ENCODE data around the gene MPL. TPM values are rescaled to one million over a fixed set of nuclear protein-coding genes. Genes with fewer than 3 reads are reported as not detected.
A peak's percentile ranks its signal among the peaks of the same experiment; 100 is the strongest.

MPL gene
- total and polyA plus RNA-seq, 2 of the 8 experiments (the other 6 are each of a cell fraction or from before 2014, with no cell fraction given): 0.08 TPM; not detected in 1

- Histone ChIP-seq H3K79me2 (ENCODE audit: control insufficient read depth in 1 of 2, insufficient read depth in 2 of 2, low read length in 2 of 2) (no peaks in the 10 kb centered on the region), H2BK120ac (replicated peaks; ENCODE audit: low read depth, low read length) (no peak overlapping the region), H3K9ac (replicated peaks in 1 of 4; ENCODE audit: extremely low read depth in 1 of 4, low read depth in 3 of 4, low read length in 3 of 4) (no peak overlapping the region), H4K5ac (ENCODE audit: insufficient read length, low read depth, low read length) (no peak overlapping the region), H4K91ac (replicated peaks; ENCODE audit: insufficient read length, low read length) (no peak overlapping the region), H2BK20ac (ENCODE audit: low read length) (no peak overlapping the region), H3K56ac (replicated peaks; ENCODE audit: insufficient read length, low read depth, low read length) (no peak overlapping the region), H3K36me3 (ENCODE audit: control insufficient read depth in 2 of 4, insufficient read depth in 4 of 4, low read length in 3 of 4) (no peaks in the 10 kb centered on the region), H2BK5ac (ENCODE audit: low read depth, low read length) (no peak overlapping the region), H4K20me1 (replicated peaks in 1 of 2; ENCODE audit: control insufficient read depth in 1 of 2, insufficient read depth in 2 of 2, low read length in 2 of 2) (no peaks in the 10 kb centered on the region), H3K9me3 (ENCODE audit: insufficient read depth in 2 of 2, low read depth in 1 of 2, low read length in 1 of 2) (no peaks in the 10 kb centered on the region), H3K27ac (ENCODE audit: low read depth, low read length) (no peak overlapping the region), H4K8ac (ENCODE audit: extremely low read depth, insufficient read depth, low read length) (no peak overlapping the region), H3K4me1 (replicated peaks in 1 of 4; ENCODE audit: control insufficient read depth in 3 of 4, insufficient read depth in 4 of 4, low read length in 3 of 4) (peaks cover 0 to 2% (median 2%) of the 10 kb centered on the region in 4 experiments; a peak in 3 of 7 replicates), H3K14ac (ENCODE audit: insufficient read length) (no peak overlapping the region), H3K79me1 (ENCODE audit: low read depth, low read length) (no peaks in the 10 kb centered on the region), H3K27me3 (replicated peaks in 1 of 4; ENCODE audit: control insufficient read depth in 3 of 4, extremely low read depth in 1 of 4, insufficient read depth in 3 of 4, low read length in 3 of 4) (no peaks in the 10 kb centered on the region), H2AK5ac (ENCODE audit: low read depth, low read length) (0 out of 2 replicates have a peak overlapping the region, but pooled peaks have one; percentile 28), H2BK15ac (ENCODE audit: low read length) (no peak overlapping the region), H2BK12ac (ENCODE audit: low read depth, low read length) (0 out of 2 replicates have a peak overlapping the region, but pooled peaks have one; percentile 50), H3K18ac (ENCODE audit: extremely low read depth, low read length) (no peak overlapping the region), H3K4me3 (ENCODE audit: extremely low read depth in 1 of 4, insufficient read depth in 2 of 4, low read depth in 3 of 4, low read length in 4 of 4) (no peak overlapping the region), H3K4ac (replicated peaks; ENCODE audit: insufficient read length, low read depth, low read length) (no peak overlapping the region), H2AFZ (ENCODE audit: low read length) (no peak overlapping the region), H3K4me2 (ENCODE audit: insufficient read depth in 1 of 2, low read depth in 2 of 2, low read length in 2 of 2) (no peak overlapping the region), H3K23ac (ENCODE audit: insufficient read length) (no peak overlapping the region), H3K23me2 (ENCODE audit: low read depth, low read length) (no peaks in the 10 kb centered on the region)
- DNase-seq (ENCODE audit: low read depth in 1 of 2, low spot score in 2 of 2): no peak
- 85% methylated on average over 7 of the region's 7 CpGs; no CpG with 5 or more reads in 1 of the 2 experiments for WGBS, 2 experiments (ENCODE audit: extremely low coverage in 1 of 2, insufficient coverage in 1 of 2, insufficient read length in 1 of 2, insufficient replicate concordance in 2 of 2, low coverage in 1 of 2, low lambda C conversion rate in 2 of 2, missing lambda C conversion rate in 1 of 2)
- no peak for FAIRE-seq
- POLR2A ChIA-PET (ENCODE audit: partially characterized antibody): interaction anchor here (0.8 kb wide), 1 partner anchor 87 kb away, joined by 3 read pairs; the partner anchor contains the start of genes MED8 and SZT2
- CTCF ChIA-PET (ENCODE audit: partially characterized antibody): interaction anchor here (1.1 to 3.1 kb wide), 7 partner anchors 14 to 116 kb away, joined by 3 to 12 read pairs (median 4); partner anchors contain the start of gene C1orf210
- TF ChIP-seq CEBPB (IDR thresholded peaks at IDR 0.05; ENCODE audit: low read depth, low read length): no peak
- no peak for TF ChIP-seq CHD1 (IDR thresholded peaks at IDR 0.05; ENCODE audit: low read depth, low read length)
- TF ChIP-seq NRF1 (IDR thresholded peaks at IDR 0.05; ENCODE audit: low read depth, low read length): no peak
- no peak for TF ChIP-seq TBP (IDR thresholded peaks at IDR 0.05; ENCODE audit: low read depth, low read length)
- no peak for TF ChIP-seq MAFK (IDR thresholded peaks at IDR 0.05; ENCODE audit: low read depth, low read length)
- TF ChIP-seq KDM5A (IDR thresholded peaks at IDR 0.05; ENCODE audit: low read length): no peak
- TF ChIP-seq BRCA1 (IDR thresholded peaks at IDR 0.05; ENCODE audit: low read depth, low read length): no peak
- TF ChIP-seq SIX5 (IDR thresholded peaks at IDR 0.05; ENCODE audit: low read depth, low read length): no peak
- TF ChIP-seq BCL11A (IDR thresholded peaks at IDR 0.05; ENCODE audit: low read depth in 2 of 2, low read length in 2 of 2): no peak
- no peak for TF ChIP-seq PHF8 (conservative IDR thresholded peaks at IDR 0.05; ENCODE audit: low read depth, low read length)
- no peak for TF ChIP-seq SAP30 (IDR thresholded peaks at IDR 0.05; ENCODE audit: insufficient read depth, insufficient replicate concordance, low read length)
Measured at GRCh38 chr1:43302721-43303470, 34.7 kb upstream of the MPL start.
